Osteocyte (in vitro differentiated cells): ENCODE data around the gene RARA. TPM values are rescaled to one million over a fixed set of nuclear protein-coding genes. Genes with fewer than 3 reads are reported as not detected.

Source experiments
- total RNA-seq: library from RNA; stranded (reverse); gene quantifications from 2 replicates; pipeline ENCODE4 v1.2.1, GENCODE V29; 2021

Gene RARA
- total RNA-seq, 1 donor from 2014 or later = 62.6 TPM

Other genes starting within 250 kb of the RARA start
- 44.6 and 46.3 TPM in 2 replicates for gene THRA, start 246.2 kb upstream of the RARA start, total RNA-seq
- 6.1 and 6.9 TPM in 2 replicates for gene NR1D1, start 208.6 kb upstream of the RARA start, total RNA-seq
- gene MSL1, start 187.2 kb upstream of the RARA start, total RNA-seq = 85.9 and 86.8 TPM in 2 replicates
- gene CASC3, start 168.6 kb upstream of the RARA start, total RNA-seq = 87.5 and 90.9 TPM in 2 replicates
- 5.7 and 6.8 TPM in 2 replicates for gene RAPGEFL1, start 131.7 kb upstream of the RARA start, total RNA-seq
- 28.3 and 28.6 TPM in 2 replicates for gene WIPF2, start 89.9 kb upstream of the RARA start, total RNA-seq
- 6.7 and 10.8 TPM in 2 replicates for gene CDC6, start 21.3 kb upstream of the RARA start, total RNA-seq
- 0.40 TPM in 1 of 2 replicates, not detected in the other for gene GJD3, start 55.6 kb downstream of the RARA start, total RNA-seq
- 41.9 and 43.3 TPM in 2 replicates for gene TOP2A, start 108.7 kb downstream of the RARA start, total RNA-seq
- 2,074 and 2,132 TPM in 2 replicates for gene IGFBP4, start 134.3 kb downstream of the RARA start, total RNA-seq
- gene TNS4, start 192.4 kb downstream of the RARA start, total RNA-seq = 0.21 and 0.73 TPM in 2 replicates